Neural cell (in vitro differentiated cells): ENCODE measurements around the gene ANKMY1. TPM values are rescaled to one million over a fixed set of nuclear protein-coding genes. Genes with fewer than 3 reads are reported as not detected.

Experiments used
- H2AFZ ChIP-seq: fragments of 200-600, 300-800 bp; sonication (generic), shearing (Covaris generic); 2 replicates; pipeline ENCODE4 v1.6.0; 2014; ENCODE audit warnings: low read depth, mild to moderate bottlenecking, antibody characterized with exemption, low read length, moderate library complexity
- H3F3A ChIP-seq: fragments of 200-600 bp; shearing (Covaris generic); 2 replicates; pipeline ENCODE4 v1.6.1; 2016; ENCODE audit warnings: mild to moderate bottlenecking, moderate library complexity, mixed read lengths, antibody characterized with exemption, low read length; ENCODE audit not compliant: insufficient read depth, poor library complexity, severe bottlenecking
- H3K27ac ChIP-seq: fragments of 200-600, 300-800 bp; sonication (generic), shearing (Covaris generic); 2 replicates; pipeline ENCODE4 v1.5.1; 2014; ENCODE audit warnings: mild to moderate bottlenecking, low read length, moderate library complexity
- H3K27me3 ChIP-seq: fragments of 300-800, 200-600 bp; sonication (generic), shearing (Covaris generic); 2 replicates; pipeline ENCODE4 v1.6.0; 2014; ENCODE audit warnings: mild to moderate bottlenecking, low read depth, low read length, moderate library complexity; ENCODE audit not compliant: insufficient read depth
- H3K36me3 ChIP-seq: fragments of 300-800, 200-600 bp; sonication (generic), shearing (Covaris generic); 2 replicates; pipeline ENCODE4 v1.5.1; 2014; ENCODE audit warnings: mild to moderate bottlenecking, antibody characterized with exemption, low read length, moderate library complexity; ENCODE audit not compliant: insufficient read depth
- H3K4me2 ChIP-seq: fragments of 300-800, 200-600 bp; sonication (generic), shearing (Covaris generic); 2 replicates; pipeline ENCODE4 v1.6.0; 2014; ENCODE audit warnings: mild to moderate bottlenecking, low read length
- H3K4me3 ChIP-seq: fragments of 300-800, 200-600 bp; sonication (generic), shearing (Covaris generic); 2 replicates; pipeline ENCODE4 v1.5.1; 2014; ENCODE audit warnings: mild to moderate bottlenecking, low read length, moderate library complexity
- H3K79me2 ChIP-seq: fragments of 200-600 bp; shearing (Covaris generic); replicated peaks from 2 replicates; pipeline ENCODE4 v1.6.0; 2014; ENCODE audit warnings: mild to moderate bottlenecking, low read length, moderate library complexity; ENCODE audit not compliant: insufficient read depth
- H3K9ac ChIP-seq: fragments of 300-800, 200-600 bp; sonication (generic), shearing (Covaris generic); 2 replicates; pipeline ENCODE4 v1.6.1; 2016; ENCODE audit warnings: mild to moderate bottlenecking, low read length, mixed read lengths
- H3K9me2 ChIP-seq: fragments of 200-600 bp; shearing (Covaris generic); 2 replicates; pipeline ENCODE4 v1.6.1; 2016; ENCODE audit warnings: mild to moderate bottlenecking, low read length, mixed read lengths; ENCODE audit not compliant: insufficient read depth
- H3K9me3 ChIP-seq: fragments of 200-600, 300-800 bp; sonication (generic), shearing (Covaris generic); 2 replicates; pipeline ENCODE4 v1.6.1; 2016; ENCODE audit warnings: mild to moderate bottlenecking, mixed run types, low read length, moderate library complexity, mixed read lengths
- H4K20me1 ChIP-seq: fragments of 200-600 bp; shearing (Covaris generic); 2 replicates; pipeline ENCODE4 v1.6.1; 2016; ENCODE audit warnings: mild to moderate bottlenecking, mixed run types; ENCODE audit not compliant: insufficient read depth
- EP300 ChIP-seq: fragments of 450-650 bp; conservative IDR thresholded peaks from 2 replicates; pipeline ENCODE4 v1.6.1; 2014; ENCODE audit warnings: antibody characterized with exemption, mild to moderate bottlenecking, moderate library complexity; ENCODE audit not compliant: poor library complexity, severe bottlenecking
- EZH2 ChIP-seq: fragments of 200-600, 300-800 bp; shearing (Covaris generic), sonication (generic); IDR thresholded peaks from 2 replicates; pipeline ENCODE4 v1.6.1; 2014; ENCODE audit warnings: antibody characterized with exemption, low read length, borderline replicate concordance, mild to moderate bottlenecking; ENCODE audit not compliant: insufficient read depth, poor library complexity, severe bottlenecking
- MXI1 ChIP-seq: fragments of 450-650 bp; conservative IDR thresholded peaks from 2 replicates; pipeline ENCODE4 v1.6.1; 2014; ENCODE audit warnings: antibody characterized with exemption, mild to moderate bottlenecking; ENCODE audit not compliant: poor library complexity, severe bottlenecking
- POLR2AphosphoS5 ChIP-seq: IDR thresholded peaks from 2 replicates; pipeline ENCODE4 v1.6.1; 2012
- RAD21 ChIP-seq: fragments of 450-650 bp; conservative IDR thresholded peaks from 2 replicates; pipeline ENCODE4 v1.6.1; 2014; ENCODE audit warnings: antibody characterized with exemption, mild to moderate bottlenecking, moderate library complexity
- REST ChIP-seq: IDR thresholded peaks from 2 replicates; pipeline ENCODE4 v1.6.1; 2012; ENCODE audit warnings: borderline replicate concordance
- SMC3 ChIP-seq: fragments of 450-650 bp; conservative IDR thresholded peaks from 2 replicates; pipeline ENCODE4 v1.6.1; 2014; ENCODE audit warnings: antibody characterized with exemption, mild to moderate bottlenecking, moderate library complexity; ENCODE audit not compliant: poor library complexity
- TAF1 ChIP-seq: IDR thresholded peaks from 2 replicates; pipeline ENCODE4 v1.6.1; 2012; ENCODE audit warnings: low read depth
- polyA plus RNA-seq: library from polyadenylated mRNA; depleted of rRNA; stranded (reverse); fragments of >200 nt; gene quantifications from 2 replicates; pipeline ENCODE4 v1.2.3, GENCODE V29; 2014
- TF ChIP-seq, protein P1 (sequence below): fragments of 450-650 bp; IDR thresholded peaks from 2 replicates; pipeline ENCODE4 v1.5.1; 2014; ENCODE audit warnings: antibody characterized with exemption, mild to moderate bottlenecking, moderate library complexity; ENCODE audit not compliant: poor library complexity, severe bottlenecking

ANKMY1 gene
- polyA plus RNA-seq, 1 donor from 2014 or later: 6.6 TPM

GRCh38 chr2:240561325-240561971, 3.7 kb upstream of the ANKMY1 start:
- peak; percentile 29 for TF ChIP-seq TAF1
- no peak for TF ChIP-seq EP300
- no peak for TF ChIP-seq POLR2AphosphoS5
- no peak for TF ChIP-seq SMC3
- peak; percentile 48 for TF ChIP-seq REST
- TF ChIP-seq, protein P1, sequence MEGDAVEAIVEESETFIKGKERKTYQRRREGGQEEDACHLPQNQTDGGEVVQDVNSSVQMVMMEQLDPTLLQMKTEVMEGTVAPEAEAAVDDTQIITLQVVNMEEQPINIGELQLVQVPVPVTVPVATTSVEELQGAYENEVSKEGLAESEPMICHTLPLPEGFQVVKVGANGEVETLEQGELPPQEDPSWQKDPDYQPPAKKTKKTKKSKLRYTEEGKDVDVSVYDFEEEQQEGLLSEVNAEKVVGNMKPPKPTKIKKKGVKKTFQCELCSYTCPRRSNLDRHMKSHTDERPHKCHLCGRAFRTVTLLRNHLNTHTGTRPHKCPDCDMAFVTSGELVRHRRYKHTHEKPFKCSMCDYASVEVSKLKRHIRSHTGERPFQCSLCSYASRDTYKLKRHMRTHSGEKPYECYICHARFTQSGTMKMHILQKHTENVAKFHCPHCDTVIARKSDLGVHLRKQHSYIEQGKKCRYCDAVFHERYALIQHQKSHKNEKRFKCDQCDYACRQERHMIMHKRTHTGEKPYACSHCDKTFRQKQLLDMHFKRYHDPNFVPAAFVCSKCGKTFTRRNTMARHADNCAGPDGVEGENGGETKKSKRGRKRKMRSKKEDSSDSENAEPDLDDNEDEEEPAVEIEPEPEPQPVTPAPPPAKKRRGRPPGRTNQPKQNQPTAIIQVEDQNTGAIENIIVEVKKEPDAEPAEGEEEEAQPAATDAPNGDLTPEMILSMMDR: no peak
- TF ChIP-seq MXI1: no peak
- TF ChIP-seq RAD21: no peak
- no peak for TF ChIP-seq EZH2

DNA sequence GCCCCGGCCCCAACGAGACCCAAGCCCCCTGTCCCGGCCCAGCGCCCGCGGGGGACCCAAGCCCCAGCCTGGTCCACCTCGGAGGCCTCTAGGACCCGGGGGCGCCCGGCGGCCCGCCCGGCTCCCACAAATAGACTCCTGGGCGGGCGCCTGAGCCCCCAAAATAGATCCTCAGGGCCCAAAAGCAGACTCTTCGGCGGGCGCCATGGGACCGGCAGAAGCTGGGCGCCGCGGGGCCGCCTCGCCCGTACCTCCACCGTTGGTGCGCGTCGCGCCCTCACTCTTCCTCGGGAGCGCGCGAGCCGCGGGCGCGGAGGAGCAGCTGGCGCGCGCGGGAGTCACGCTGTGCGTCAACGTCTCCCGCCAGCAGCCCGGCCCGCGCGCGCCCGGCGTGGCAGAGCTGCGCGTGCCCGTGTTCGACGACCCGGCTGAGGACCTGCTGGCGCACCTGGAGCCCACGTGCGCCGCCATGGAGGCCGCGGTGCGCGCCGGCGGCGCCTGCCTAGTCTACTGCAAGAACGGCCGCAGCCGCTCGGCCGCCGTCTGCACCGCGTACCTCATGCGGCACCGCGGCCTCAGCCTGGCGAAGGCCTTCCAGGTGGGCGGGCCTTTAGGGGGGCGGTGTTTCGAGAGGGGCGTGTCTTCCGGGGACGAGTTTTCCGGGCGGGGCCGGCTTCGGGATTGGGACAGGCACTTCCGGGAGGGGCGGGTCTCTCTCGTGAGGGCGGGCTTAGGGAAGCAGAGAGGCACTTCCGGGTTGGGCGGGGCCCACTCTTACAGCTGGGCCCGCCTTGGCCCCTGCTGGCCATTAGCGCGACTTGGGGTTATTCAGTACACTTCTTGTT, 2.9 kb upstream of the ANKMY1 start:
- H3K9me2 ChIP-seq: no peaks in the 10 kb centered on the region
- H3F3A ChIP-seq: no peaks in the 10 kb centered on the region
- H3K4me3 ChIP-seq: peak overlapping the region; percentile 91
- H3K36me3 ChIP-seq: no peaks in the 10 kb centered on the region
- H3K27ac ChIP-seq: peak overlapping the region; percentile 92
- no peaks in the 10 kb centered on the region for H3K79me2 ChIP-seq
- peak overlapping the region; percentile 40 for H2AFZ ChIP-seq
- H3K9me3 ChIP-seq: no peaks in the 10 kb centered on the region
- H4K20me1 ChIP-seq: no peaks in the 10 kb centered on the region
- H3K9ac ChIP-seq: peak overlapping the region; percentile 91
- H3K27me3 ChIP-seq: no peaks in the 10 kb centered on the region
- TF ChIP-seq, protein P1: peak; percentile 35
- TF ChIP-seq REST (peak; percentile 12), EP300 (peak; percentile 80), TAF1 (no peak), EZH2 (no peak), POLR2AphosphoS5 (peak; percentile 70), RAD21 (no peak), SMC3 (peak; percentile 30), MXI1 (peak; percentile 100)
- peak overlapping the region; percentile 57 for H3K4me2 ChIP-seq

More at GRCh38 chr2:240561325-240561971, 3.7 kb upstream of the ANKMY1 start:
- no peaks in the 10 kb centered on the region for H3K27me3 ChIP-seq
- H3K4me3 ChIP-seq: peak overlapping the region; percentile 91
- peak overlapping the region; percentile 92 for H3K27ac ChIP-seq
- no peaks in the 10 kb centered on the region for H3K79me2 ChIP-seq
- no peaks in the 10 kb centered on the region for H3K36me3 ChIP-seq
- H3K9ac ChIP-seq: peak overlapping the region; percentile 91
- no peaks in the 10 kb centered on the region for H3K9me3 ChIP-seq
- H3K9me2 ChIP-seq: no peaks in the 10 kb centered on the region
- peak overlapping the region; percentile 57 for H3K4me2 ChIP-seq
- no peak overlapping the region for H2AFZ ChIP-seq
- H3F3A ChIP-seq: no peaks in the 10 kb centered on the region
- no peaks in the 10 kb centered on the region for H4K20me1 ChIP-seq
